ENCODE data around the gene TEX14.

Gene TEX14

GRCh38 chr17:58640202-58640601, 51.6 kb downstream of the TEX14 start:
- H3K36me3 Mint-ChIP-seq = no peaks in the 10 kb centered on the region
- ATAC-seq = no peak
- no peaks in the 10 kb centered on the region for H3K4me1 Mint-ChIP-seq
- H3K27me3 Mint-ChIP-seq = no peaks in the 10 kb centered on the region
- no peak overlapping the region for H3K4me3 Mint-ChIP-seq
- H3K9me3 Mint-ChIP-seq = no peaks in the 10 kb centered on the region
- H3K27ac Mint-ChIP-seq = no peak overlapping the region

- Mint-ChIP-seq H3K27ac (no peak overlapping the region), H3K4me3 (no peak overlapping the region), H3K27me3 (no peaks in the 10 kb centered on the region), H3K4me1 (no peaks in the 10 kb centered on the region), H3K36me3 (no peaks in the 10 kb centered on the region), H3K9me3 (no peaks in the 10 kb centered on the region)
- ATAC-seq = no peak
Observed at GRCh38 chr17:58639681-58640080, 52.2 kb downstream of the TEX14 start.

- no peaks in the 10 kb centered on the region for H3K9me3 Mint-ChIP-seq
- H3K4me1 Mint-ChIP-seq = no peaks in the 10 kb centered on the region
- no peaks in the 10 kb centered on the region for H3K27me3 Mint-ChIP-seq
- H3K36me3 Mint-ChIP-seq = no peaks in the 10 kb centered on the region
- H3K27ac Mint-ChIP-seq = no peak overlapping the region
- no peak for ATAC-seq
- no peak overlapping the region for H3K4me3 Mint-ChIP-seq
Observed at GRCh38 chr17:58637011-58637570, 54.8 kb downstream of the TEX14 start.

- no peaks in the 10 kb centered on the region for H3K36me3 Mint-ChIP-seq
- H3K4me3 Mint-ChIP-seq = peak overlapping the region; percentile 7
- no peak overlapping the region for H3K27ac Mint-ChIP-seq
- ATAC-seq = no peak
- no peaks in the 10 kb centered on the region for H3K4me1 Mint-ChIP-seq
- H3K27me3 Mint-ChIP-seq = no peaks in the 10 kb centered on the region
- no peaks in the 10 kb centered on the region for H3K9me3 Mint-ChIP-seq
Observed at GRCh38 chr17:58632324-58633314, 59.2 kb downstream of the TEX14 start.

GRCh38 chr17:58631523-58632323, 60.1 kb downstream of the TEX14 start:
- Mint-ChIP-seq H3K27ac (no peak overlapping the region), H3K36me3 (no peaks in the 10 kb centered on the region), H3K27me3 (no peaks in the 10 kb centered on the region), H3K4me3 (no peak overlapping the region), H3K9me3 (no peaks in the 10 kb centered on the region), H3K4me1 (no peaks in the 10 kb centered on the region)
- peak; percentile 96 for ATAC-seq

GRCh38 chr17:58630883-58631522, 60.8 kb downstream of the TEX14 start:
- Mint-ChIP-seq H3K36me3 (no peaks in the 10 kb centered on the region), H3K9me3 (no peaks in the 10 kb centered on the region), H3K27ac (no peak overlapping the region), H3K27me3 (no peaks in the 10 kb centered on the region), H3K4me1 (no peaks in the 10 kb centered on the region), H3K4me3 (no peak overlapping the region)
- peak; percentile 73 for ATAC-seq

- no peaks in the 10 kb centered on the region for H3K4me1 Mint-ChIP-seq
- no peaks in the 10 kb centered on the region for H3K36me3 Mint-ChIP-seq
- H3K9me3 Mint-ChIP-seq = no peaks in the 10 kb centered on the region
- no peaks in the 10 kb centered on the region for H3K27me3 Mint-ChIP-seq
- no peak overlapping the region for H3K27ac Mint-ChIP-seq
- no peak for ATAC-seq
- no peak overlapping the region for H3K4me3 Mint-ChIP-seq
Observed at GRCh38 chr17:58626905-58627304, 64.9 kb downstream of the TEX14 start.

GRCh38 chr17:58624751-58625150, 67.1 kb downstream of the TEX14 start:
- Mint-ChIP-seq H3K27ac (no peak overlapping the region), H3K4me3 (no peak overlapping the region), H3K9me3 (no peaks in the 10 kb centered on the region), H3K36me3 (no peaks in the 10 kb centered on the region), H3K4me1 (peaks cover 9% of the 10 kb centered on the region), H3K27me3 (no peaks in the 10 kb centered on the region)
- no peak for ATAC-seq

GRCh38 chr17:58621174-58621573, 70.7 kb downstream of the TEX14 start:
- Mint-ChIP-seq H3K27ac (no peak overlapping the region), H3K9me3 (no peaks in the 10 kb centered on the region), H3K27me3 (no peaks in the 10 kb centered on the region), H3K4me1 (peaks cover 12% of the 10 kb centered on the region), H3K4me3 (no peak overlapping the region), H3K36me3 (no peaks in the 10 kb centered on the region)
- ATAC-seq = peak; percentile 78

GRCh38 chr17:58618336-58618735, 73.5 kb downstream of the TEX14 start:
- no peak for ATAC-seq
- Mint-ChIP-seq H3K27me3 (no peaks in the 10 kb centered on the region), H3K9me3 (no peaks in the 10 kb centered on the region), H3K36me3 (no peaks in the 10 kb centered on the region), H3K27ac (no peak overlapping the region), H3K4me1 (peaks cover 28% of the 10 kb centered on the region), H3K4me3 (no peak overlapping the region)

GRCh38 chr17:58617563-58617962, 74.3 kb downstream of the TEX14 start:
- ATAC-seq = no peak
- H3K27me3 Mint-ChIP-seq = no peaks in the 10 kb centered on the region
- H3K9me3 Mint-ChIP-seq = no peaks in the 10 kb centered on the region
- H3K4me3 Mint-ChIP-seq = no peak overlapping the region
- no peaks in the 10 kb centered on the region for H3K36me3 Mint-ChIP-seq
- peaks cover 28% of the 10 kb centered on the region for H3K4me1 Mint-ChIP-seq
- H3K27ac Mint-ChIP-seq = no peak overlapping the region

- Mint-ChIP-seq H3K27ac (peak overlapping the region; percentile 80), H3K9me3 (no peaks in the 10 kb centered on the region), H3K4me3 (no peak overlapping the region), H3K4me1 (peaks cover 22% of the 10 kb centered on the region), H3K36me3 (no peaks in the 10 kb centered on the region), H3K27me3 (no peaks in the 10 kb centered on the region)
- ATAC-seq = peak; percentile 81
Observed at GRCh38 chr17:58615768-58616659, 75.8 kb downstream of the TEX14 start.

- Mint-ChIP-seq H3K4me1 (peaks cover 18% of the 10 kb centered on the region), H3K9me3 (no peaks in the 10 kb centered on the region), H3K27ac (peak overlapping the region; percentile 80), H3K27me3 (no peaks in the 10 kb centered on the region), H3K4me3 (no peak overlapping the region), H3K36me3 (no peaks in the 10 kb centered on the region)
- no peak for ATAC-seq
Observed at GRCh38 chr17:58614859-58615459, 76.9 kb downstream of the TEX14 start.

- Mint-ChIP-seq H3K27me3 (no peaks in the 10 kb centered on the region), H3K4me3 (no peak overlapping the region), H3K9me3 (no peaks in the 10 kb centered on the region), H3K4me1 (peaks cover 18% of the 10 kb centered on the region), H3K36me3 (no peaks in the 10 kb centered on the region), H3K27ac (no peak overlapping the region)
- no peak for ATAC-seq
Observed at GRCh38 chr17:58611331-58611730, 80.5 kb downstream of the TEX14 start.

Data from stimulated activated memory B cell treated with anti-CD40 and anti-IgM and Interleukin-4, amounts not matched to agents 10 μg/mL and 1 μg/mL and 100 μg/mL, for 72 hours (primary cell).